ENCODE measurements around the gene REX1BD. TPM values are rescaled to one million over a fixed set of nuclear protein-coding genes. Genes with fewer than 3 reads are reported as not detected.
"Not testable (repeated sequence)": the region's sequence is repeated elsewhere in the genome, so short reads cannot be mapped to it uniquely, and the experiment has no call there.

REX1BD gene
- total RNA-seq, 2 experiments from 2014 or later = 62.9 to 68.5 TPM

- CTCF ChIA-PET = interaction anchor here (2.7 kb wide), 1 partner anchor 251 kb away, joined by 10 read pairs; no protein-coding TSS in a partner anchor
- H3K9me3 Mint-ChIP-seq = no peaks in the 10 kb centered on the region
- DNase-seq = no peak
- intact Hi-C loops (cut with micrococcal nuclease) = no loop called here
- H3K4me1 Mint-ChIP-seq (ENCODE audit: low read depth) = peaks cover 14% of the 10 kb centered on the region
- H3K36me3 Mint-ChIP-seq (ENCODE audit: low read depth) = peaks cover 6% of the 10 kb centered on the region
- H3K4me3 Mint-ChIP-seq = peak overlapping the region; percentile 27
- no peak overlapping the region for H3K27ac Mint-ChIP-seq
- peaks cover 7% of the 10 kb centered on the region for H3K27me3 Mint-ChIP-seq (ENCODE audit: low read depth)
Measured at GRCh38 chr19:18595475-18595874, 6.9 kb downstream of the REX1BD start.

- intact Hi-C loops (cut with micrococcal nuclease) = no loop called here
- Mint-ChIP-seq H3K9me3 (no peaks in the 10 kb centered on the region), H3K27ac (no peak overlapping the region), H3K4me1 (ENCODE audit: low read depth) (peaks cover 10% of the 10 kb centered on the region), H3K36me3 (ENCODE audit: low read depth) (no peaks in the 10 kb centered on the region), H3K27me3 (ENCODE audit: low read depth) (peaks cover 11% of the 10 kb centered on the region), H3K4me3 (no peak overlapping the region)
- CTCF ChIA-PET = interaction anchor here (1.8 to 2.7 kb wide), 2 partner anchors 9 to 250 kb away, joined by 4 to 10 read pairs; no protein-coding TSS in a partner anchor
- peak; percentile 22 for DNase-seq
Measured at GRCh38 chr19:18596752-18597157, 8.2 kb downstream of the REX1BD start.

GRCh38 chr19:18597809-18598660 lies 9.4 kb downstream of the REX1BD start:
- Mint-ChIP-seq H3K4me3 (no peak overlapping the region), H3K9me3 (no peaks in the 10 kb centered on the region), H3K36me3 (ENCODE audit: low read depth) (no peaks in the 10 kb centered on the region), H3K27ac (no peak overlapping the region), H3K27me3 (ENCODE audit: low read depth) (peaks cover 20% of the 10 kb centered on the region), H3K4me1 (ENCODE audit: low read depth) (peaks cover 12% of the 10 kb centered on the region)
- CTCF ChIA-PET = interaction anchor here (0.6 to 1.8 kb wide), 2 partner anchors 10 to 746 kb away, joined by 3 to 4 read pairs; no protein-coding TSS in a partner anchor
- no peak for DNase-seq
- intact Hi-C loops (cut with micrococcal nuclease) = no loop called here

- intact Hi-C loops (cut with micrococcal nuclease) = no loop called here
- CTCF ChIA-PET = no interaction called here
- Mint-ChIP-seq H3K4me3 (no peak overlapping the region), H3K27me3 (ENCODE audit: low read depth) (peaks cover 26% of the 10 kb centered on the region), H3K36me3 (ENCODE audit: low read depth) (no peaks in the 10 kb centered on the region), H3K4me1 (ENCODE audit: low read depth) (peaks cover 12% of the 10 kb centered on the region), H3K9me3 (no peaks in the 10 kb centered on the region), H3K27ac (no peak overlapping the region)
- no peak for DNase-seq
Measured at GRCh38 chr19:18599485-18599884, 10.9 kb downstream of the REX1BD start.

GRCh38 chr19:18600692-18601397 lies 12.2 kb downstream of the REX1BD start:
- H3K9me3 Mint-ChIP-seq; H3K4me3 Mint-ChIP-seq; CTCF ChIA-PET; DNase-seq; intact Hi-C loops (cut with micrococcal nuclease); H3K27ac Mint-ChIP-seq; H3K36me3 Mint-ChIP-seq (ENCODE audit: low read depth): not testable (repeated sequence)
- Mint-ChIP-seq H3K27me3 (ENCODE audit: low read depth) (peaks cover 37% of the 10 kb centered on the region), H3K4me1 (ENCODE audit: low read depth) (peaks cover 13% of the 10 kb centered on the region)

DNA sequence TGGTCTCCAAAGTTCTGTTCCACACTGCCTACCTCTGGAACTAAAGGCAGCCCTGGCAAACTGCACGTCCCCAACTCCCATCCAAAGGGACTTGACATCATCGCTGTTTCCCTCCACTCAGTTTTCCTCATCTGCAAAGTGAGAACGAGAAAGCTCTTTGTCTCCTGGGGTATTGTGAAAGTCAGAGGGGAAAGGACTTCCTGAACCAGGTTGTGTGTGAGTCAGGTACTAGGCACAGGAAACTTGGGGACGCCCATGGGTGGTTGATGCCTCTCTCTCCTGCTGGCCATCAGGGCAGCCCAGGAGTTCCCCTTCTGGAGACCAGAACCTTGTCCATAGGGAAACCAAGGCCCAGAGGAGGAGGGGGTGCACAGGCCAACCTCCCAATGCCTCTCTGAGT lies 13.3 kb downstream of the REX1BD start:
- H3K4me3 Mint-ChIP-seq = no peak overlapping the region
- peaks cover 9% of the 10 kb centered on the region for H3K4me1 Mint-ChIP-seq (ENCODE audit: low read depth)
- intact Hi-C loops (cut with micrococcal nuclease) = no loop called here
- DNase-seq = no peak
- H3K36me3 Mint-ChIP-seq (ENCODE audit: low read depth) = no peaks in the 10 kb centered on the region
- no peak overlapping the region for H3K27ac Mint-ChIP-seq
- CTCF ChIA-PET = no interaction called here
- no peaks in the 10 kb centered on the region for H3K9me3 Mint-ChIP-seq
- H3K27me3 Mint-ChIP-seq (ENCODE audit: low read depth) = peaks cover 37% of the 10 kb centered on the region

GRCh38 chr19:18603255-18603957 lies 14.8 kb downstream of the REX1BD start:
- CTCF ChIA-PET = no interaction called here
- Mint-ChIP-seq H3K4me1 (ENCODE audit: low read depth) (peaks cover 9% of the 10 kb centered on the region), H3K9me3 (no peaks in the 10 kb centered on the region), H3K27ac (no peak overlapping the region), H3K4me3 (no peak overlapping the region), H3K27me3 (ENCODE audit: low read depth) (peaks cover 49% of the 10 kb centered on the region), H3K36me3 (ENCODE audit: low read depth) (no peaks in the 10 kb centered on the region)
- peak; percentile 29 for DNase-seq
- intact Hi-C loops (cut with micrococcal nuclease) = no loop called here

DNA sequence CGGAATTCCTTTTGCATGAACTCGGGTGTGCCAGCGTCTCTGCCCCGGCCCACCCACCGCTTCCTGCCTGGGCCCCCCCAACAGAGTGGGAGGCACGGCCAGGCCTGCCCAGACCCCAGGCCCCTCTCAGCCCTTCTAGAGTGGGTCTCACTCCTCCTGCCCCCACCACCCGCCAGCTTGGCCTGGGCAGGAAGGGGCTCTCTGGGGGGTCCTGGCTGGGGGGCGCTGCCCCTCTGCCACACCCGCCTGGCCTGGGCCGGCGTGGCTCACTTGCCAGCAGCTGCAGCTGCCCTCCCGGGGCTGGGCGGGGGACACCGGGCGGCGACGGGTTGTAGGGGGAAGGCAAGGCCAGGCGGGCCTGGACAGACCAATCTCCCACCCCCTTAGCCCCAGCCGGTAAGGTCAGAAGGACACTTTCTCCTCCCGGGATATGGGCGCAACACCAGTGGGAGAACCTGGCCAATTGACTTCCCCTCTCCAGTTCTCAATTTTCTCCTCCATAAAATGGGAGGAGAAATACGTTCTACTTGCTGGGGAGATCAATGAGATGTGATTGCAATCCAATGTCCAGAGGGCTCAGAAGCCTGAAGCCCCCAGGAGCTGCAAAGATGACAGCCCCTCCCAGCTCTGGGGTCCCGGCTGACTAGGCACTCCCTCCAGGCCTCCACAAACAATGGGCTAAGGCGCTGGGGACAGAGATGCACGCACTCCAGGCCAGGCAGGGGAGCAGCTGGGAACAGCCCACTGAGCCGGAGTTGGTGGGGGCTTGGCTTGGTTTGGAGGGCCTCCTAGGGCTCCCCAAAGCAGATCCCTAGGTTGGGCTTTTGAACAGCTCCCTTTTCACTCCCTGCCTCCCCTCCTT lies 15.6 kb downstream of the REX1BD start:
- CTCF ChIA-PET = no interaction called here
- Mint-ChIP-seq H3K27ac (no peak overlapping the region), H3K4me3 (no peak overlapping the region), H3K9me3 (no peaks in the 10 kb centered on the region), H3K4me1 (ENCODE audit: low read depth) (peaks cover 9% of the 10 kb centered on the region), H3K36me3 (ENCODE audit: low read depth) (no peaks in the 10 kb centered on the region), H3K27me3 (ENCODE audit: low read depth) (peaks cover 55% of the 10 kb centered on the region)
- no peak for DNase-seq
- intact Hi-C loops (cut with micrococcal nuclease) = no loop called here

DNA sequence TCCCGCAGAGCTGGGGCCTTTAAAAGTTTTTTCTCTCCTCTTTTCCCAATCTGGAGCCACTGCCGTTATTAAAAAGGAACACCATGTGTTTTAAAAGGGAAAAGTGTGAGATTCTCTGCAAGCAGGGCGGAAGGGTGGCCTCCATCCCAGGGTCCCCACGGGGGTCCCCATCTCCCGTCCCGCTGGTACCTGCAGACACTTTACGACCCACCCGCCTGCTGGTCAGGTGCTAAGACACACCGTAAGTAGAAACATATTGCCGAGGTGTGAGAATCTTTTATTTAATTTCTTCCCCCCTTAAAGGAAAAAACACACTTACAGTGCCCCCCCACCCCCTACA lies 16.2 kb downstream of the REX1BD start:
- Mint-ChIP-seq H3K27me3 (ENCODE audit: low read depth) (peaks cover 55% of the 10 kb centered on the region), H3K4me1 (ENCODE audit: low read depth) (peaks cover 9% of the 10 kb centered on the region), H3K36me3 (ENCODE audit: low read depth) (no peaks in the 10 kb centered on the region), H3K27ac (no peak overlapping the region), H3K4me3 (no peak overlapping the region), H3K9me3 (no peaks in the 10 kb centered on the region)
- CTCF ChIA-PET = no interaction called here
- no peak for DNase-seq
- intact Hi-C loops (cut with micrococcal nuclease) = no loop called here

DNA sequence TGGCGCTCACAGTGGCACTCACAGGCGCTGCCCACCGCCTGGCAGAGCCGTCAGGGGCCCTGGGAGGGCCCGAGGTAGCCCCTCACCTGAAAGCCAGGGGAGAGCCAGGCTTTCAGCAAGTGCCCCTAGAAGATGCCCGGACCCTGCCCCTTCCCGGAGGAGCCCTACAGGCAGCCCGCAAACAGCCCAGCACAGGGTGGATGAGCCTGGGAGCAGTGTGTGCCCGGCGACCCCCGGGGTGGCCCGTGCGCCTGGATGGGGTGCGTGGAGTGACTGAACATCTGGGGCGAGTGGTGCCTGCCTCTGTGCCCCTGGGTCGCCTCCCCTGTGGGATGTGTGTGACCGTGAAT lies 16.6 kb downstream of the REX1BD start:
- H3K9me3 Mint-ChIP-seq = no peaks in the 10 kb centered on the region
- no peak for DNase-seq
- H3K4me3 Mint-ChIP-seq = no peak overlapping the region
- peaks cover 59% of the 10 kb centered on the region for H3K27me3 Mint-ChIP-seq (ENCODE audit: low read depth)
- peaks cover 9% of the 10 kb centered on the region for H3K4me1 Mint-ChIP-seq (ENCODE audit: low read depth)
- no peaks in the 10 kb centered on the region for H3K36me3 Mint-ChIP-seq (ENCODE audit: low read depth)
- intact Hi-C loops (cut with micrococcal nuclease) = no loop called here
- no peak overlapping the region for H3K27ac Mint-ChIP-seq
- CTCF ChIA-PET = no interaction called here

DNA sequence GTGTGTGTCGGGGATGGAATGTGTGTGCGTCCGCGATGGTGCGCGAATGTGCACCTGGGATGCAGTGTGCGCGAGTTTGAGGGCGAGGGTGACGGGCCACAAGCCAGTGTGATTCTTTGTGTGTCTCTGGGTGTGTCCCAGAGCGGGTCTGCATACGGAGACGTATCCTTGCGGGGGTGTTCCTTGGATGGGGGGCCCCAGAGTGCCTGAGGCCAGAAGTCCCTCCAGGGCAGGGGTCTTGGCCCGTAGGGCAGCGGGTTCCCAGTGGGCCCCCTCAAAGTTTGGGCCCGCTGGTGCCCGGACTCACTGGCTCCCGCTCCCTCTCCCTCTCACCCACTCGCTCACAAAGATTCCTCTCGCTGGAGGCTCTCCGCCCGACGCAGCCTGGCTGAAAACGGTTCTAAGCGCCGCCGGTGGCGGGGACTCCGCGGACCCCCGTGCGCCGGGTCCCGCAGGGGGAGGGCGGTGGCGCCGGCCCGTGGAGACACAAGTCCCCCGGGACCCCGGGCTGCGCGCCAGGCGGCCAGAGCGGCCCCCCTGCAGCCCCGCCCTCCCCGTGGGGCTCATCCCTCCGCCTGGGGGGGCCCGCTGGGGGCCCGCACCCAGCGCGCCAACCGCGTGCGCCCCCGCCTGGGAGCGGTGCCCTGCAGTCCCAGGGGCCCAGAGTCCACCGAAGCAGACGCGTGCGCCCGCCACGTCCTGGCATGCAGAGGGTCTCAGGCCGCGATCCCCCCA lies 17.1 kb downstream of the REX1BD start:
- Mint-ChIP-seq H3K36me3 (ENCODE audit: low read depth) (no peaks in the 10 kb centered on the region), H3K27ac (no peak overlapping the region), H3K27me3 (ENCODE audit: low read depth) (peaks cover 63% of the 10 kb centered on the region), H3K4me3 (no peak overlapping the region), H3K4me1 (ENCODE audit: low read depth) (peaks cover 9% of the 10 kb centered on the region), H3K9me3 (no peaks in the 10 kb centered on the region)
- intact Hi-C loops (cut with micrococcal nuclease) = no loop called here
- no peak for DNase-seq
- CTCF ChIA-PET = no interaction called here
